Measurements from ENCODE around the gene GGA1.
"Not testable (repeated sequence)": the region's sequence is repeated elsewhere in the genome, so short reads cannot be mapped to it uniquely, and the experiment has no call there.

Gene GGA1

DNA sequence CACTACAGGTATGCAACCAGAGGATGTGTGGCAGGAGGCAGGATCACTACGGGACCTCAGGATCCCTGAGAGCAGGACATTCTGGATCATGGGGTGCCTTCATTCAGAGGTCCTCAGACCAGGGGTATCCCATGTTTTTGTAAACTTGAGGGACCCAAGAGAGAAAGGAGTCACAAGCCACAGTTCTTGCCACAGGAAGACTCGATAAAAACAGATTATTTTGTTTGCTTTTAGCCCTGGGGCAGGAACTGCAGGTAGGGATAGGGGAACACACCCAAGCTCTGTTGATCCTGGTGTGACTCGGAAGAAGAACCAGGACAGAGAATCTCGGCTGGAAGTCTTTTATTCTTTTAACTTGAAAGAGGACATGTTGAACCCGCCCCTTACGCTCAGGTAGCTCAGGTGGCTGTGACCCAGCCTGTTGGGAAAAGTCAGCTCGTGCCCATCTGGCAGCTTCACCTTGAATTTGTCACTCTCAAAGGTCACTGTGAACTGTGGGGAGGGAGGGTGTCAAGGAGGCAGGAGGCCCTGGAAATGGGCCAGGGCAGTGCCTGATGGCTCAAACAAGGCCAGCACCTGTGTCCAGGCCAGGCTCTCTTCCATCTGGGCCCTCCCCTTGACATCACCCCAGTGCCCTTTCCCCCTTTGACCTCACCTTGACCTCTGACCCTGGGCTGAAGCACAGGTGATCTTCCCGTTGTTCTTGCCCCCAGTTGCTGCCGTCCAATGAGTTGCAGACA is 38.5 kb upstream of the GGA1 start:
- DNase-seq (ENCODE audit: low read depth in 3 of 3) = no peak

DNA sequence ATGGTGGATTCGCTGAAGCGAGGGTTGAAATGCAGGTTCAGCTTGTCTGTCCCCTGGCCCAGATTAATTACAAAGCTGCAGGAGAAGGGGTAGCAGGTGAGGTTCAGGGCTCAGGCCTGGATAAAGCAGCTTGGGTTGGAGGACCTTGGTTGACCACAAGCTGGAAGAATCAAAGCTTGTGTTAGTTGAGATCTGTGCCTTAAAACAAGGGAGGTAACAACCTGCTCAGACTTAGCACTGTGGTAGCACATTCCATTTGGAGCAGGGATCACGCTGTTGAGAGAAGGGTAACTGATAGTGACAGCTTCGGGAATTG is 38.0 kb upstream of the GGA1 start:
- DNase-seq (ENCODE audit: low read depth in 3 of 3) = no peak

- DNase-seq (ENCODE audit: low read depth in 3 of 3) = no peak
Observed at GRCh38 chr22:37571258-37571991, 37.2 kb upstream of the GGA1 start.

DNA sequence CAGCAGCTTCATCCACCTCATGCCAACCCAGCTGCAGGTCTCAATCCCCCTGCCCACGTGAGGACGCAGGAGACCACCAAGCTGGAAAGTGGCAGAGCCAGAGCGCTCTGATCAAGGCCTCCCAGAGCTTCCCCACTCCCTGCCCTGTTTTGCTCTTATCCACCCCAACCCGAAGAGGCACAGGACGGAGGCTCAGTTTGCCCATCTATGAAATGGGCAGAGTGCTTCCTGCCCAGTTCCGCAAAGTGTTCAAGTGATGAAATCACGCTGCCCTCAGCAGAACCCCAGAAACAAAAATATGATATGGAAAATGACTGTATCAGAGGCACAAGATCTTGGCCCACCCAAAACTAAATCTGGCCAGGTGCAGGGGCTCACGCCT is 36.7 kb upstream of the GGA1 start:
- DNase-seq (ENCODE audit: low read depth in 3 of 3) = no peak

DNA sequence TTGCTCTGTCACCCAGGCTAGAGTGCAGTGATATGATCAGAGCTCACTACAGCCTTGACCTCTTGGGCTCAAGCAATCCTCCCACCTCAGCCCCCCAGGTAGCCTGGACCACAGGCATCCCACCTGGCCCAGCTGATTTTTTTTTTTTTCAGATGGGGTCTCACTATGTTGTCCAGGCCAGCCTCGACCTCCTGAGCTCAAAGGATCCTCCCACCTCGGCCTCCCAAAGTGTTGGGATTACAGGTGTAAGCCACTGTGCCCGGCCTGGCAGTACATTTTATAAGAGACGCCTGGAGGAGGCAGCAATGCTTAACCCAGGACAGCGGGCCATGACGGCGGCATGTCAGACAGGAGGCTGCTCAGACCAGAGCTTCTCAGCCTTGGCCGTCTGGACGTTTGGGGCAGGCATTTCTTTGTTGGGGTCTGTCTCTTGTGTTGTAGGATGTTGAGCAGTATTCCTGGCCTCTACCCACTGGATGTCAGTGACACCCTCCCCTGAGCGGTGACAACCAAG is 33.1 kb upstream of the GGA1 start:
- DNase-seq (ENCODE audit: low read depth in 3 of 3) = no peak

DNA sequence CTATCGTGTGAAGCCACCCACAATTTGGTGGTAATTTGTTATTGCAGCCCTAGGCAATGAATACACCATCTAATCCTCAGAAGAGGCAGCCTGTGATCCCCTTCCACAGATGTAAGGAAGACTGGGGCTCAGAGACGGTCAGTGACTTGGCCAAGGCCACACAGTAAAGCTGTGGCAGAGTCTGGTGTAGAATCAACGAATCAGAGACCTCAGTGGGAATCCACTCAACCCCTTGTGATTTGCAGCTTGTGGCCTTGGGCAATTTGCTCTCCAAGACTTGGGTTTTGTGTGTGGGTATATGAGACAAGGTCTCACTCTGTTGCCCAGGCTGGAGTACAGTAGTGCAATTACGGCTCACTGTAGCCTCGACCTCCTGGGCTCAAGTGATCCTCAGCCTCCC is 30.6 kb upstream of the GGA1 start:
- DNase-seq (ENCODE audit: low read depth in 3 of 3) = no peak

DNA sequence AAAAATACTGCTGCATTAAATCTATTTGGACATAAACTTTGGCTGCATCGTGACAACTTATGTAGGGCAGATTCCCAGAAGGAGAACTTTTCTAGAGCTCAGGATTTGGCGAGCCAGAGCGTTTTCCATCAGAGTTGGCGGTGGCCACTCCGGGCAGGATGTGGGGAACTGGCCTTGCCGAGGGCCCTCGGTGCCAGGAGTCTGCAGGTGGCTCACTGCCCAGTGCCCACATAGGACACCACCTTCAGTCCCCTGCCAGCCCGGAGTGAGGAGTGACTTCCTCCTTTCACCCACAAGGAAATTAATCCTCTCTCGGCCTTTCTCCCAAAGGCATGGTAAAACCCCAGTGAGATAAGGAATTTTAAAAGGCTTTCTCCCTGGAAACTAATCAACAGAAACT is 27.1 kb upstream of the GGA1 start:
- DNase-seq (ENCODE audit: low read depth in 3 of 3) = no peak

GRCh38 chr22:37582526-37582925 is 26.1 kb upstream of the GGA1 start:
- no peak for DNase-seq (ENCODE audit: low read depth in 3 of 3)

DNA sequence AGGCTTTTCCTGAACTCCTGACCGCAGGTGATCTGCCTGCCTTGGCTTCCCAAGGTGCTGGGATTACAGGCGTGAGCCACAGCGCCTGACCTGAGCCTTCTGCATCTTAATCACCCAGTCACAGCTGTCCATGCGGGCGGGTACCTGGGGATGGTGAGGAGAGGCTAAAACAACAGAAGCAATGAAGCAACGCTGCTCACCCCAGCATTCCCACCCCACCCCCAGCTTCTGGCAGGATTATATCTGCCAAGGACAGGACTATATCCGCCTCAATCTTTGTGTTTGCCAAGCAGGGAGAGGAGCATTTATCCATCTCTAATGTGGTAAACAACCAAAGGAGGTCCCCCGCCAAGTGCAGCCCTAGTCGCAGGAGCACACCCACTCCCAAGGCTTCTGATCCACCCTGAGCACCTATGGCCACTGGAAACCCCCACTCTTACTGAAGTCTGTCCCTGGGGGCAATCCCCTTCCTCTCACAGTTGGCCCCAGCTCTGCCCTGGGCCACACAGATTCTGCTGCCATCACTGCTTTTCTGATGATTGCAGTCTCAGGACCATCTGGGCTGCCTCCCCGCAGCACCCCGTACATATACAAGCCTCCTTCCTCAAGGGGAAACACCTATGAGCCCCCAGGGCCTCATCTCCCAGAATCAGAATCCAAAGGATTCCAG is 20.0 kb upstream of the GGA1 start:
- DNase-seq (ENCODE audit: low read depth in 3 of 3) = no peak

- DNase-seq (ENCODE audit: low read depth in 3 of 3) = no peak
Observed at GRCh38 chr22:37589636-37590035, 19.0 kb upstream of the GGA1 start.

- not testable (repeated sequence) for DNase-seq (ENCODE audit: low read depth in 3 of 3)
Observed at GRCh38 chr22:37591081-37591480, 17.6 kb upstream of the GGA1 start.

GRCh38 chr22:37591823-37592404 is 16.7 kb upstream of the GGA1 start:
- no peak for DNase-seq (ENCODE audit: low read depth in 3 of 3)

GRCh38 chr22:37594237-37594636 is 14.4 kb upstream of the GGA1 start:
- no peak for DNase-seq (ENCODE audit: low read depth in 3 of 3)

DNA sequence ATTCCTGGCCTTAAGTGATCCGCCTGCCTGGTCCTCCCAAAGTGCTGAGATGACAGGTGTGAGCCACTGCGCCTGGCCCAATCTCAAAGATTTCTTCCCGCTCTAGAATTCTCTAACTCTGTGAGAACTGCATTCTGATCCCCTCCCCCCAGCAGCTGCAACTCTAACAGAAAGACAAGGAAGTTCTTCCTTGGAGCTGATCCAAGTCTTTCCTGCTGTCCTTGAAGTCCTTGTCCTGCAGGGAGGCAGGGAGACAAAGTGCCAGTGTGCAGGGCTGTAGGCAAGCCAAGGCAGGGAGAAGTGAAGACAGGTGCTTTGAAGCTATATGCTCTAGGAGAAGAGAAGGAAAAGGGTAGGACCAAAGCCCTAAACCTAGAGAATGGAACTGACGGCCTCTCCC is 9.5 kb upstream of the GGA1 start:
- no peak for DNase-seq (ENCODE audit: low read depth in 3 of 3)

GRCh38 chr22:37601203-37601539 is 7.5 kb upstream of the GGA1 start:
- no peak for DNase-seq (ENCODE audit: low read depth in 3 of 3)

DNA sequence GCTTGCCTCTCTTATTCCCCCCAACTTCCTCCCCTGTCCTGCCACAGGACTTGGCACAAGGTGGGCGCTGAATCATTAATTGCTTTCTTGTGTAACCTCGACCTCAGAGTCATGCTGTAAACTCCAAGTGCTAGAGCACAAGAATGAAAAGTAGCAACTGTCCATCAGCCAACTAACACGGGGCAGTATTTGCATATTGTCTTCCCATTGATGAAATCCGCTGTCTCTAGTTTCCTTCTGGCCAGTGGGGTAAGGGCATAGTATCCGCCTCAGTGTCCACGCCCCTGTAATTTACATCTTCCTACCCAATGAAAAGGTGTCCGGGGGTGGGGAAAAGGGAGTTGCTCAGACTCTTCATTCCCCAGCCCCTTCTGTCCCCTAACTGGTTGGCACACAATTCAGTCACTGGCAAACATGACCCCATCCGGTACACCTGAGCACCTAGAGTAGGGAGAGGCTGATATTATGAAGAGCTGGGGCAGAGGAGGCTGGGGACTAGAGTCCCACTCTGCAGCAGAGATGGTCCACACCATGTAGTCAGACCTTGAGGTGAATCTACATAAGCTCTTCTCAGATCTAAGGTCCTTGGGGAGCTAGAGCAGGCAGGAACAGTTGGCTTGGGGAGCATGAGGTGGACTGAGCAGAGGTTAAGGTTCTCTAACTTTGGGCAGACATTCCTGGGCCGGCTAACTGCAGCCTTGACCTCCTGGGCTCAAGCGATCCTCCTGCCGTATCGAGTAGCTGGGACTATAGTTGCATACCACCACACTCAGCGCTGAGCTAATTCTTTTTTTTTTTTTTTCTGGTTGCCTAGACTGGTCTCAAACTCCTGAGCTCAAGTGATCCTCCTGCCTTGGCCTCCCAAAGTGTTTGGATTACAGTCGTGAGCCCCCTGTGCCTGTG is 6.8 kb upstream of the GGA1 start:
- DNase-seq (ENCODE audit: low read depth in 3 of 3) = no peak

DNA sequence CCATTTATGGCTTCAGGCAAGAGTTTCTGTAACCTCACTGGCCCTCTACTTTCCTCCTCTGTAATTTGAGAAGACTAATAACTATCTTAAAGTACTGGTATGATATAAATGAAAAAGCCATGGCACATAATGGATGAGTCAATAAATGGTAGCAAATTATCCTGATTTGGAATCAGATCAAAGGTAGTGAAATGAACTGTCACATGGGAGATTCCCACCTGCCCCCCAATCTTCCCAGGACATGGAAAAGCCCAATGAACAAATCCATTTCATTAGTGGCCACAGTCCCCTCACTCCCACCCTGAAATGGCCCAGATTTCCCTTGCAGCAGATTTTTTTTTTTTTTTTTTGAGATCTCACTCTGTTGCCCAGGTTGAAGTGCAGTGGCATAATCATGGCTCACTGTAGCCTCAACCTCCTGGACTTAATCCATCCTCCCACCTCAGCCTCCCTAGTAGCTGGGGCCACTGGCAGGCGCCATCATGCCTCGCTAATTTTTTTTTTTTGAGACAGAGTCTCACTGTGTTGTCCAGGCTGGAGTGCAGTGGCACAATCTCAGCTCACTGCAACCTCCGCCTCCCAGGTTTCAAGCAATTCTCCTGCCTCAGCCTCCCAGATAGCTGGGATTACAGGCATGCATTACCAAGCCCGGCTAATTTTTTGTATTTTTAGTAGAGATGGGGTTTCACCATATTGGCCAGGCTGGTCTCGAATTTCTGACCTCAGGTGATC is 5.9 kb upstream of the GGA1 start:
- DNase-seq (ENCODE audit: low read depth in 3 of 3) = not testable (repeated sequence)

DNA sequence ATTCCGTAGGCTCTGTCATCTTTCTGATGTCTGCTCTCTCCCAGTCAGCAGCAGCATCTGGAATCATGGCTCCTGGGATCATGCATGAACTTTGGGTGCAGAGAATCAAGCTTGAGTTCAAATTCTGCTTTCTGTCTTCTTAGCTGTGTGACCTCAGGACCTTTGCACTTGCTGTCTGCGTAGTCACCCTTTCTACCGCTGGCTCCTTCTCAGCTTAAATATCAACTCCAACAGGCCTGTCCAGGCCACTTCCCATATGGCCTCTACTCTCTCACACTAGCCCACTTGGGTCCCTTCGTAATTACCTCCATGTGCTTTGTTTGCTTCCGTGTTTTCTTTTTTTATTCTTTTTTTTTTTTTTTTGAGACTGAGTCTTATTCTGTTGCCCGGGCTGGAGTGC is 4.6 kb upstream of the GGA1 start:
- no peak for DNase-seq (ENCODE audit: low read depth in 3 of 3)

- peak in 1 of 3 experiments; percentile 39 for DNase-seq (ENCODE audit: low read depth in 3 of 3)
Observed at GRCh38 chr22:37604875-37605274, 3.8 kb upstream of the GGA1 start.

GRCh38 chr22:37607010-37607934 is 1.4 kb upstream of the GGA1 start:
- DNase-seq (ENCODE audit: low read depth in 3 of 3) = peak; percentile 86 to 90 (median 86)

Data from stimulated activated CD4-positive, alpha-beta T cell treated with anti-CD3 and anti-CD28 coated beads, TNF-alpha, amount 100 ng/mL, for 24 hours (primary cell).